ENCODE data around the gene FGR. TPM values are rescaled to one million over a fixed set of nuclear protein-coding genes. Genes with fewer than 3 reads are reported as not detected.

FGR gene
- total and polyA plus RNA-seq, 2 experiments from 2014 or later = 0.53 to 0.56 TPM

DNA sequence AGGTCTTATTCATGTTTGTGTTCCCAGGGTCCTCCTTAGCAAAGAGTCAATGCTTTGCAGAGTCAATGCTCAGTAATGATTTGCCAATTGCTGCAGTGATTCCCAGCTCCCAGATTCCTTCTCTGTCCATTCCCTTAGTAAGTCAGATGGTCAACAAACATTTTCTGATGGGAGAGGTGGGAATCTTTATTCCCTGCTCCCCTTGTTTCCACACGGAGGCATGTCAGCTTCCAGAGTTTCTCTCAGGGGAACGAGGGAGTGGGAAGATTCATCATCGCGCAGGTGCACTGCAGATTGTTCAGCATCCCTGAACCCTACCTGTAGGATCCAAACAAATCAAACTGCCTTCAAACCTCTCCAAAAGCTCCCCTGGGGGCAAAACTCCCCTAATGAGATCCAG, 23.5 kb downstream of the FGR start:
- H3K27ac ChIP-seq (ENCODE audit: low read depth) = no peak overlapping the region
- no peaks in the 10 kb centered on the region for H3K9me2 ChIP-seq (ENCODE audit: insufficient read depth)
- Mint-ChIP-seq H3K9me3 (no peaks in the 10 kb centered on the region), H3K36me3 (ENCODE audit: low read depth) (no peaks in the 10 kb centered on the region), H3K27ac (no peak overlapping the region), H3K4me3 (no peak overlapping the region), H3K27me3 (ENCODE audit: insufficient read depth, low read depth, poor library complexity) (peaks cover 24% of the 10 kb centered on the region), H3K4me1 (peaks cover 21% of the 10 kb centered on the region)
- no peak overlapping the region for H3K4me2 ChIP-seq
- no peaks in the 10 kb centered on the region; the same call in 1 of the 2 replicates for H4K20me1 ChIP-seq (replicated peaks; ENCODE audit: insufficient read depth)
- ATAC-seq = no peak
- H3K4me1 ChIP-seq (ENCODE audit: insufficient read depth) = peaks cover 28% of the 10 kb centered on the region
- no peaks in the 10 kb centered on the region for H3K36me3 ChIP-seq (ENCODE audit: insufficient read depth)
- no peaks in the 10 kb centered on the region for H3K79me2 ChIP-seq (replicated peaks; ENCODE audit: insufficient read depth)
- TF ChIP-seq CREB1 (CRISPR knock-in tag; IDR thresholded peaks at IDR 0.05; ENCODE audit: low read depth) = no peak
- no peak for TF ChIP-seq JUNB (IDR thresholded peaks at IDR 0.05; ENCODE audit: unreplicated experiment)
- TF ChIP-seq ZNF114 (CRISPR knock-in tag; IDR thresholded peaks at IDR 0.05) = no peak
- TF ChIP-seq, protein P1, sequence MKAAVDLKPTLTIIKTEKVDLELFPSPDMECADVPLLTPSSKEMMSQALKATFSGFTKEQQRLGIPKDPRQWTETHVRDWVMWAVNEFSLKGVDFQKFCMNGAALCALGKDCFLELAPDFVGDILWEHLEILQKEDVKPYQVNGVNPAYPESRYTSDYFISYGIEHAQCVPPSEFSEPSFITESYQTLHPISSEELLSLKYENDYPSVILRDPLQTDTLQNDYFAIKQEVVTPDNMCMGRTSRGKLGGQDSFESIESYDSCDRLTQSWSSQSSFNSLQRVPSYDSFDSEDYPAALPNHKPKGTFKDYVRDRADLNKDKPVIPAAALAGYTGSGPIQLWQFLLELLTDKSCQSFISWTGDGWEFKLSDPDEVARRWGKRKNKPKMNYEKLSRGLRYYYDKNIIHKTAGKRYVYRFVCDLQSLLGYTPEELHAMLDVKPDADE (IDR thresholded peaks at IDR 0.05) = no peak
- TF ChIP-seq NANOG (IDR thresholded peaks at IDR 0.05; ENCODE audit: borderline replicate concordance) = no peak
- TF ChIP-seq, protein P2, sequence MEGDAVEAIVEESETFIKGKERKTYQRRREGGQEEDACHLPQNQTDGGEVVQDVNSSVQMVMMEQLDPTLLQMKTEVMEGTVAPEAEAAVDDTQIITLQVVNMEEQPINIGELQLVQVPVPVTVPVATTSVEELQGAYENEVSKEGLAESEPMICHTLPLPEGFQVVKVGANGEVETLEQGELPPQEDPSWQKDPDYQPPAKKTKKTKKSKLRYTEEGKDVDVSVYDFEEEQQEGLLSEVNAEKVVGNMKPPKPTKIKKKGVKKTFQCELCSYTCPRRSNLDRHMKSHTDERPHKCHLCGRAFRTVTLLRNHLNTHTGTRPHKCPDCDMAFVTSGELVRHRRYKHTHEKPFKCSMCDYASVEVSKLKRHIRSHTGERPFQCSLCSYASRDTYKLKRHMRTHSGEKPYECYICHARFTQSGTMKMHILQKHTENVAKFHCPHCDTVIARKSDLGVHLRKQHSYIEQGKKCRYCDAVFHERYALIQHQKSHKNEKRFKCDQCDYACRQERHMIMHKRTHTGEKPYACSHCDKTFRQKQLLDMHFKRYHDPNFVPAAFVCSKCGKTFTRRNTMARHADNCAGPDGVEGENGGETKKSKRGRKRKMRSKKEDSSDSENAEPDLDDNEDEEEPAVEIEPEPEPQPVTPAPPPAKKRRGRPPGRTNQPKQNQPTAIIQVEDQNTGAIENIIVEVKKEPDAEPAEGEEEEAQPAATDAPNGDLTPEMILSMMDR (conservative IDR thresholded peaks at IDR 0.05; ENCODE audit: low read depth in 2 of 2) = no peak
- TF ChIP-seq, protein P3, sequence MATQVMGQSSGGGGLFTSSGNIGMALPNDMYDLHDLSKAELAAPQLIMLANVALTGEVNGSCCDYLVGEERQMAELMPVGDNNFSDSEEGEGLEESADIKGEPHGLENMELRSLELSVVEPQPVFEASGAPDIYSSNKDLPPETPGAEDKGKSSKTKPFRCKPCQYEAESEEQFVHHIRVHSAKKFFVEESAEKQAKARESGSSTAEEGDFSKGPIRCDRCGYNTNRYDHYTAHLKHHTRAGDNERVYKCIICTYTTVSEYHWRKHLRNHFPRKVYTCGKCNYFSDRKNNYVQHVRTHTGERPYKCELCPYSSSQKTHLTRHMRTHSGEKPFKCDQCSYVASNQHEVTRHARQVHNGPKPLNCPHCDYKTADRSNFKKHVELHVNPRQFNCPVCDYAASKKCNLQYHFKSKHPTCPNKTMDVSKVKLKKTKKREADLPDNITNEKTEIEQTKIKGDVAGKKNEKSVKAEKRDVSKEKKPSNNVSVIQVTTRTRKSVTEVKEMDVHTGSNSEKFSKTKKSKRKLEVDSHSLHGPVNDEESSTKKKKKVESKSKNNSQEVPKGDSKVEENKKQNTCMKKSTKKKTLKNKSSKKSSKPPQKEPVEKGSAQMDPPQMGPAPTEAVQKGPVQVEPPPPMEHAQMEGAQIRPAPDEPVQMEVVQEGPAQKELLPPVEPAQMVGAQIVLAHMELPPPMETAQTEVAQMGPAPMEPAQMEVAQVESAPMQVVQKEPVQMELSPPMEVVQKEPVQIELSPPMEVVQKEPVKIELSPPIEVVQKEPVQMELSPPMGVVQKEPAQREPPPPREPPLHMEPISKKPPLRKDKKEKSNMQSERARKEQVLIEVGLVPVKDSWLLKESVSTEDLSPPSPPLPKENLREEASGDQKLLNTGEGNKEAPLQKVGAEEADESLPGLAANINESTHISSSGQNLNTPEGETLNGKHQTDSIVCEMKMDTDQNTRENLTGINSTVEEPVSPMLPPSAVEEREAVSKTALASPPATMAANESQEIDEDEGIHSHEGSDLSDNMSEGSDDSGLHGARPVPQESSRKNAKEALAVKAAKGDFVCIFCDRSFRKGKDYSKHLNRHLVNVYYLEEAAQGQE (IDR thresholded peaks at IDR 0.05; ENCODE audit: unreplicated experiment) = no peak
- no peak for TF ChIP-seq ZNF331 (CRISPR knock-in tag; IDR thresholded peaks at IDR 0.05; ENCODE audit: low read depth)
- TF ChIP-seq, protein P4, sequence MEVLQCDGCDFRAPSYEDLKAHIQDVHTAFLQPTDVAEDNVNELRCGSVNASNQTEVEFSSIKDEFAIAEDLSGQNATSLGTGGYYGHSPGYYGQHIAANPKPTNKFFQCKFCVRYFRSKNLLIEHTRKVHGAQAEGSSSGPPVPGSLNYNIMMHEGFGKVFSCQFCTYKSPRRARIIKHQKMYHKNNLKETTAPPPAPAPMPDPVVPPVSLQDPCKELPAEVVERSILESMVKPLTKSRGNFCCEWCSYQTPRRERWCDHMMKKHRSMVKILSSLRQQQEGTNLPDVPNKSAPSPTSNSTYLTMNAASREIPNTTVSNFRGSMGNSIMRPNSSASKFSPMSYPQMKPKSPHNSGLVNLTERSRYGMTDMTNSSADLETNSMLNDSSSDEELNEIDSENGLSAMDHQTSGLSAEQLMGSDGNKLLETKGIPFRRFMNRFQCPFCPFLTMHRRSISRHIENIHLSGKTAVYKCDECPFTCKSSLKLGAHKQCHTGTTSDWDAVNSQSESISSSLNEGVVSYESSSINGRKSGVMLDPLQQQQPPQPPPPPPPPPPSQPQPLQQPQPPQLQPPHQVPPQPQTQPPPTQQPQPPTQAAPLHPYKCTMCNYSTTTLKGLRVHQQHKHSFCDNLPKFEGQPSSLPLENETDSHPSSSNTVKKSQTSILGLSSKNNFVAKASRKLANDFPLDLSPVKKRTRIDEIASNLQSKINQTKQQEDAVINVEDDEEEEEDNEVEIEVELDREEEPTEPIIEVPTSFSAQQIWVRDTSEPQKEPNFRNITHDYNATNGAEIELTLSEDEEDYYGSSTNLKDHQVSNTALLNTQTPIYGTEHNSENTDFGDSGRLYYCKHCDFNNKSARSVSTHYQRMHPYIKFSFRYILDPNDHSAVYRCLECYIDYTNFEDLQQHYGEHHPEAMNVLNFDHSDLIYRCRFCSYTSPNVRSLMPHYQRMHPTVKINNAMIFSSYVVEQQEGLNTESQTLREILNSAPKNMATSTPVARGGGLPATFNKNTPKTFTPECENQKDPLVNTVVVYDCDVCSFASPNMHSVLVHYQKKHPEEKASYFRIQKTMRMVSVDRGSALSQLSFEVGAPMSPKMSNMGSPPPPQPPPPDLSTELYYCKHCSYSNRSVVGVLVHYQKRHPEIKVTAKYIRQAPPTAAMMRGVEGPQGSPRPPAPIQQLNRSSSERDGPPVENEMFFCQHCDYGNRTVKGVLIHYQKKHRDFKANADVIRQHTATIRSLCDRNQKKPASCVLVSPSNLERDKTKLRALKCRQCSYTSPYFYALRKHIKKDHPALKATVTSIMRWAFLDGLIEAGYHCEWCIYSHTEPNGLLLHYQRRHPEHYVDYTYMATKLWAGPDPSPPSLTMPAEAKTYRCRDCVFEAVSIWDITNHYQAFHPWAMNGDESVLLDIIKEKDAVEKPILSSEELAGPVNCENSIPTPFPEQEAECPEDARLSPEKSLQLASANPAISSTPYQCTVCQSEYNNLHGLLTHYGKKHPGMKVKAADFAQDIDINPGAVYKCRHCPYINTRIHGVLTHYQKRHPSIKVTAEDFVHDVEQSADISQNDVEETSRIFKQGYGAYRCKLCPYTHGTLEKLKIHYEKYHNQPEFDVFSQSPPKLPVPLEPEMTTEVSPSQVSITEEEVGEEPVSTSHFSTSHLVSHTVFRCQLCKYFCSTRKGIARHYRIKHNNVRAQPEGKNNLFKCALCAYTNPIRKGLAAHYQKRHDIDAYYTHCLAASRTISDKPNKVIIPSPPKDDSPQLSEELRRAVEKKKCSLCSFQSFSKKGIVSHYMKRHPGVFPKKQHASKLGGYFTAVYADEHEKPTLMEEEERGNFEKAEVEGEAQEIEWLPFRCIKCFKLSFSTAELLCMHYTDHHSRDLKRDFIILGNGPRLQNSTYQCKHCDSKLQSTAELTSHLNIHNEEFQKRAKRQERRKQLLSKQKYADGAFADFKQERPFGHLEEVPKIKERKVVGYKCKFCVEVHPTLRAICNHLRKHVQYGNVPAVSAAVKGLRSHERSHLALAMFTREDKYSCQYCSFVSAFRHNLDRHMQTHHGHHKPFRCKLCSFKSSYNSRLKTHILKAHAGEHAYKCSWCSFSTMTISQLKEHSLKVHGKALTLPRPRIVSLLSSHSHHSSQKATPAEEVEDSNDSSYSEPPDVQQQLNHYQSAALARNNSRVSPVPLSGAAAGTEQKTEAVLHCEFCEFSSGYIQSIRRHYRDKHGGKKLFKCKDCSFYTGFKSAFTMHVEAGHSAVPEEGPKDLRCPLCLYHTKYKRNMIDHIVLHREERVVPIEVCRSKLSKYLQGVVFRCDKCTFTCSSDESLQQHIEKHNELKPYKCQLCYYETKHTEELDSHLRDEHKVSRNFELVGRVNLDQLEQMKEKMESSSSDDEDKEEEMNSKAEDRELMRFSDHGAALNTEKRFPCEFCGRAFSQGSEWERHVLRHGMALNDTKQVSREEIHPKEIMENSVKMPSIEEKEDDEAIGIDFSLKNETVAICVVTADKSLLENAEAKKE (CRISPR knock-in tag; IDR thresholded peaks at IDR 0.05) = no peak
- no peak for TF ChIP-seq EZH2 (IDR thresholded peaks at IDR 0.05; ENCODE audit: low read depth, unreplicated experiment)
- no peak for TF ChIP-seq EZH2phosphoT487 (IDR thresholded peaks at IDR 0.05; ENCODE audit: unreplicated experiment)
- no peak for TF ChIP-seq STAT1 (IDR thresholded peaks at IDR 0.05; ENCODE audit: unreplicated experiment)
- no peak for TF ChIP-seq POLR2AphosphoS5 (IDR thresholded peaks at IDR 0.05; ENCODE audit: low read depth)
- H3K4me3 ChIP-seq = no peak overlapping the region
- H3F3A ChIP-seq (replicated peaks; ENCODE audit: low read depth) = peaks cover 17% of the 10 kb centered on the region
- H3K27me3 ChIP-seq (ENCODE audit: insufficient read depth) = peaks cover 6% of the 10 kb centered on the region; the same call in 1 of the 2 replicates
- DNase-seq (ENCODE audit: low spot score) = no peak
- no peak overlapping the region for H2AFZ ChIP-seq

All from GM23338 (cell line).